Inflammatory macrophage treated with lipopolysaccharide for 1 hour (primary cell): ENCODE data around the gene ERI3.
A peak's percentile ranks its signal among the peaks of the same experiment; 100 is the strongest.
"Not testable (repeated sequence)": the region's sequence is repeated elsewhere in the genome, so short reads cannot be mapped to it uniquely, and the experiment has no call there.

Source experiments
- DNase-seq, 2 donors: peaks; one replicate each; pipeline ENCODE4 v3.0.0-alpha.2; 2020 to 2022

Gene ERI3

GRCh38 chr1:44229435-44230167 is 125.5 kb downstream of the ERI3 start:
- DNase-seq, result no peak

GRCh38 chr1:44228218-44228617 is 126.8 kb downstream of the ERI3 start:
- DNase-seq, result no peak

GRCh38 chr1:44227211-44227610 is 127.8 kb downstream of the ERI3 start:
- DNase-seq, result peak; percentile 40 to 65

DNA sequence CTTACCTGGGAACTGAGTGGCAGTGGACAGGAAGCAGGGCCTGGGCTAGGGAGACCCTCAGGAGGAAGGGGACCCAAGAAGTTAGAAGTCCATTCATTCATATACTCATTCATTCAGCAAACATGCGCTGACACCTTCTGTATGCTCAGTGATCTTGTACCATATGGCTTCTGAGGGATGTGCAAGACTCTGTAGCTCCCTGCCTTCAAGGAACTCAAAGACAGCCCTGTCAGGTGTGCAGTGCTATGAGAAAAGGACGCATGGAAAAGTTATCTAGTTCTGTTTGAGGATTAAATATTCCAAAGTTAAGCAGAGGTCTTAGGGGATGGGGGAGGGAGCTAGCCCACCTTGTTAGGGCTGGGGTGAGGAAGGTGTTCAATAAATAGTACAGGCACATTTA is 129.3 kb downstream of the ERI3 start:
- no peak for DNase-seq

DNA sequence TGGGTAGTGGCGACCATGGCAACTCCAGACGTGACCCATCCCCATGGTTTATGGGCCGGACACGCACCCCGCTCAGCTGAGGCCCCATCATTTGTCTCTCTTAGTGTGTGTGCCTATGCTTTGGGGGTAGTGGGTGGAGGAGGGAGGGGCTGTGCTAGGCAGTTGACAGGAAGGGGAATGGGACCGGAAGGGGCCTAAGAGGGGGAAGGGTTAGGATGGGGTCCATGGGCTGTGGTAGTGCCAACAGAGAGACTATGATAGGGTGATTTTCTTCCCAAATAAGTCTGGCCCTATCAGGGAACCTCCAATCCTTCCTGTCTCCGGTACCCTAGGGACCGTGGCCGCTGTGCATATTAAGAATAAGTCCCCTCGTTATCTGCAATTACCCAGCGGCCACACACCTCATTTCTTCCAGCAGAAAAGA is 131.9 kb downstream of the ERI3 start:
- DNase-seq, result no peak

- DNase-seq, result no peak
These were observed 132.5 kb downstream of the ERI3 start for GRCh38 chr1:44222397-44223186.

GRCh38 chr1:44221769-44222168 is 133.3 kb downstream of the ERI3 start:
- DNase-seq, result no peak

DNA sequence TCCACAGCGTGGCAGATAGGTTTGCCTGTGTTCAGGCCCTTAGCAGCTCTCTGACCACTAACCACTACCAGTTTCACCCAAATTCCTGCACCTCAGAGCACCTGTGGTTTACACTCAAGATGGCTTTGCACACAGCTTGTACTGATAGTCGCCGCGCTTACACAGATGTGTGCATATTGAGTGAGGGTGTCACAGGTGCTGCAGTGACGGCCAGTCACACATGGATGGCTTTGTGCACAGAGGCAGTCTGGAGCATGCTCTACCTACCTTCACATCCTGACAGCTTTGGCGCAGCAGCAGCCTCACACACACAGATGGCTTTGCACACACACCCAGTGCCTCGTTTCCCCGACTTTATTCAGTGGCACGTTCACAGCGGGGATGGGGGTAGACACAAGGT is 134.3 kb downstream of the ERI3 start:
- no peak for DNase-seq

- DNase-seq, result peak; percentile 20 to 28
These were observed 134.9 kb downstream of the ERI3 start for GRCh38 chr1:44220001-44220751.

DNA sequence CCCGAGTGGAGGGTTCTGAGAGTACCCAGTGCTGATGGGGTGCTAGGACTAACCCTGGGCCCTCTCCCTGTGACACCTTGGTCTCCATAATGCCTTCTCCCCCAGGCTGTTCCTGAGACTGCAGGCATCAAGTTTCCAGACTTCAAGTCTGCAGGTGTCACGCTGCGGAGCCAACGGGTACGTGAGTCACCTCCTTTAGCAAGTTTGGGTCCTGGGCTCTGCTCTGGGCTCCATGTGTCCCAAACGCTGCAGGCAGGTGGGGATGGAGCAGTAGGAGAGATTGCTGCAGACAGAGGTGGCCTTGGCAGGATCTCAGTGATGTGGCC is 135.8 kb downstream of the ERI3 start:
- no peak for DNase-seq

GRCh38 chr1:44218503-44219300 is 136.4 kb downstream of the ERI3 start:
- DNase-seq, result no peak

DNA sequence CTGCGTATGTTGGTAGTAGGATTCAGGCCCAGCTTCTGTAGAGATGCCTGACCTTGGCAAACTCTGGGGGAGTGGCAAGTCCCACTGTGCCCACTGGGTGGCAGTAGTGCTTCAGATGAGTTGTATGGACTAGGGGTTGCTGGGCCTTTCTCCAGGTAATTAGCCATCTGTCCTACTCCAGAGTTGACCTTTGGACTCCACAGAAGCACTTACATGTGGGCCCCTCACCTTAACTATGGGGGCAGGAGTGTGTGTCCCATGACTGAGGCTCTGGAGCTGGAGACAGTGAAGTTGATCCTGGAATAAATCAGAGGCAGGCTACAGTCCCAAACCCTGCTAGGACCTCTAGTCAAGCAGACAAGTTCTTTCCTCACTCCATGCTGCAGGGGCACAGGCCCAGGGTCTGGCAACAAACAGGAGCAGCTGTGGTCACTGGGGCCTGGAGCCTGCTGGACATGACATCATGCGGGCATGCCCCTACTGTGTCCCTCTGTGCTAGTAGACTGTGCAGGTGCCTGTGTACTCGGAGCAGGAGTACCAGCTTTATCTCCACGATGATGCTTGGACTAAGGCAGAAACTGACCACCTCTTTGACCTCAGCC is 137.1 kb downstream of the ERI3 start:
- peak; percentile 44 to 93 for DNase-seq

DNA sequence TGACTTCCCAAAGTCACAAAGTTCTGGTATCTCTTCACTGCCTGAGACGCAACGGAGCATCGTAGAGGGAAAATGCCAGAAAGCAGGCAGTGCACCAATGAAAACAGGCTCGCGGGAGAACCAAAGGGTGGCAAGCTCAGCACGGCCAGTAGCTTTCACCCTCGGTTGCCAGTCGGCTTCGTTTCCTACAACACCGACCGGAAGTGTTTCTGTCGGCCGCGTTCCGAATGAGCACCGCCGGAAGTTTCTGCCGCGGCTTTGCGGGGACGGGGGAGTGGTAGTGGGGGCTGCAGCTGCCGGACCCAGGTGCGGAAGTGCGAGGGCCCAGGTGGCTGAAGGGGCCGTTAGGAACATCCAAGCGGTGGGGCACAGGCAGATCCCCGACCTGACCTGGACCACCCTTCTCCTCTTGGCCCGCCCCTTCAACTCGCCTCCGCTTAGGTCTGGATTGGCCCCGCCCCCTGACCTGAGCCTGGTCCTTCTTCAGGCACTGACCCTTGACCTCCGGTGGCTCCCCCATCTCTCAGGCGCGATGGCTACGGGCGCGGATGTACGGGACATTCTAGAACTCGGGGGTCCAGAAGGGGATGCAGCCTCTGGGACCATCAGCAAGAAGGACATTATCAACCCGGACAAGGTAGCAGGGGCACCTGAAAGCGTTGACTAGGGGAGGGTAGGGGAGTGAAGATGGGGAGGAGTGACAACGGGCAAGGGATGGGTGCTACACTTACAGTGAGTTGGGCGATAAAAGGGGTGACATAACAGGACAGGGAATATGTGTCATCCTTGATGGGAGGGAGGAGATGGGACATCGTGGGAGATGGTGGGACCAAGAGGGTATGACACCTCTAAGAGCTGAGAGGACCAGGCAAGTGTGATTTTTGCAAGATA is 141.6 kb downstream of the ERI3 start, which contains the start of gene DMAP1:
TSS of gene DMAP1 (plus strand) at position 250 of the 891 bp plus-strand sequence. CDS start at position 533, 283 bp downstream.
- DNase-seq, result peak; percentile 66 to 92

- no peak for DNase-seq
These were observed 142.5 kb downstream of the ERI3 start for GRCh38 chr1:44212355-44213221.

GRCh38 chr1:44210595-44210994 is 144.5 kb downstream of the ERI3 start:
- no peak for DNase-seq

- DNase-seq, result no peak
These were observed 146.8 kb downstream of the ERI3 start for GRCh38 chr1:44208226-44208625.

DNA sequence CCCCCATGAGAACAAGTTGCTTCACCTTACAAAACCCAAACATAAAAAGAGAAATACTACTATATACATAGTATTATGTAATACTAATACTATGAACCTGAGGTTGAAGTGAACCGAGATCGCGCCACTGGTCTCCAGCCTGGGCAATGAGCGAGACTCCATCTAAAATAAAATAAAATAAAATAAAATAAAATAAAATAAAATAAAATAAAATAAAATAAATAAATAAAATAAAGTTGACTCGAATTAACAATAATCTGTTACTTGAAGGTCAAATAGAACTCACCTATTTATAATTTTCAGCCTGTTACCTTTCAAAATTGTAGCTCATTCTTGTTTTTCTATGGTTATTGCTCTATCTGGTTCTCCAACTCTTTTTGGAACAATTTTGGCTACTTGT is 148.5 kb downstream of the ERI3 start:
- DNase-seq, result not testable (repeated sequence)

DNA sequence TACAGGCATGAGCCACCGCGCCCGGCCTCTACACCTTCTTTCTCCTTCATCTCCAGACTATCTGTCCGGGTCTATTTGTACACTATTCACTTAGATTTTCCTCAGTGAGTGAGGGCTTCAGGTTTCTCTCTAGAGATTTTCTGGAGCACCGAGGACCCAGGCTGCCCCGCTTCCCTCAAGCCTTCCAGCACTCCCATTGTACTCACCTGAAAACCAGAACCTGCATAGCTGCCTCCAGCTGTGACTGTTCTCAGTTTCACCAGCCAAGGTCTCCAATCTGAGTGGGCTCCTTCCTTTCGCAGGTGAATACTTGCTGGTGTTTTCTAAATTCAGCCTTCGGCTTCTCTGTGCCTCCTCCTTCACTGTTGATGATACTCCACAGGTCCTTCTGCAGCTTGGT is 154.7 kb downstream of the ERI3 start:
- no peak for DNase-seq

DNA sequence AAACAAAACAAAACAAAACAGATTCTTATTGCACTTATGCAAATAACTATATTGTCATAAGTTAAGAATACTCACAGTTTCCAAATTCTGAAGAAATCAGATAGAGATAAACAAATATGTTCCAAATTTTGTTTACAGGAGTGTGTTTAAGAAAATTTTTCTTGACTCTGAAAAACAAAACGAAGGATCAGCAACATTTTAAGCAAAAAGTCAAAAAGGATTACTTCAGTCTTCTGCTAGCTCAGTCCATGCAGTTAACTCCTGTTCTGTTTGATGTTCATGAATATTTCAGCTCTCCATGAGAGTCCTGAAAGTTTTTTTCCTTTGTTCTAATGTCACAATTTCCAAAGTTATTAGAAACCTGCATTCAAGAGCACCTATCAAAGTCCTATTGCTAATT is 180.4 kb downstream of the ERI3 start:
- no peak for DNase-seq
